K562 (cell line): ENCODE measurements around the gene CCNL2. TPM values are rescaled to one million over a fixed set of nuclear protein-coding genes. Genes with fewer than 3 reads are reported as not detected.

Experiments used
- ESRRB ChIP-seq: fragments of 250-450 bp; sonication (Bioruptor Pico); IDR thresholded peaks from 2 replicates; pipeline ENCODE4 v1.5.0; 2020; ENCODE audit warnings: mild to moderate bottlenecking, moderate library complexity, borderline replicate concordance
- LCOR ChIP-seq: sonication (generic); formaldehyde crosslinking; IDR thresholded peaks from 2 replicates; pipeline ENCODE4 v1.8.0; 2022; ENCODE audit warnings: mild to moderate bottlenecking, missing genetic modification reagents
- MGA ChIP-seq: fragments of 450-650 bp; IDR thresholded peaks from 2 replicates; pipeline ENCODE4 v1.6.1; 2016; ENCODE audit warnings: mild to moderate bottlenecking, moderate library complexity
- PATZ1 ChIP-seq: fragments of 250-450 bp; sonication (Bioruptor Pico); IDR thresholded peaks from 2 replicates; pipeline ENCODE4 v1.5.0; 2020; ENCODE audit warnings: mild to moderate bottlenecking, borderline replicate concordance
- SMAD4 ChIP-seq: fragments of 250-450 bp; sonication (Bioruptor Pico); conservative IDR thresholded peaks from 2 replicates; pipeline ENCODE4 v1.8.0; 2021; ENCODE audit warnings: inconsistent platforms, mild to moderate bottlenecking, moderate library complexity
- ZNF174 ChIP-seq: fragments of 250-450 bp; sonication (Bioruptor Pico); IDR thresholded peaks from 2 replicates; pipeline ENCODE4 v1.4.0; 2020; ENCODE audit warnings: mild to moderate bottlenecking
- polyA plus RNA-seq, 8 experiments: library from polyadenylated mRNA; depleted of rRNA in 4 of 8; stranded (reverse) in 5 of 8; unstranded in 3 of 8; fragments of >200 nt; fragmentation: Nextera tagmentation in 2 of 8; fragmentation: Illumina TruSeq in 1 of 8; extraction: Ambion mirVana in 2 of 8; extraction: Trizol in 1 of 8; gene quantifications; 2 replicates each; pipeline versions ENCODE4 v1.2.1 to v1.2.3, GENCODE V29; 2011 to 2014; ENCODE audit warnings: inconsistent platforms in 1 of 8, missing spikeins in 1 of 8
- total RNA-seq, 7 experiments: library from RNA; depleted of rRNA in 6 of 7; stranded (reverse); fragments of >200 nt in 6 of 7; fragmentation: Illumina TruSeq in 2 of 7; extraction: Trizol in 2 of 7; gene quantifications; 2 replicates each; pipeline versions ENCODE4 v1.2.1 to v1.2.3, GENCODE V29; 2011 to 2021; ENCODE audit warnings: low replicate concordance in 1 of 7
- TF ChIP-seq, protein P1 (sequence below): sonication (generic); formaldehyde crosslinking; IDR thresholded peaks from 2 replicates; pipeline ENCODE4 v1.8.0; 2022; ENCODE audit warnings: mild to moderate bottlenecking, missing genetic modification reagents

CCNL2 gene
- total and polyA plus RNA-seq, 9 of the 15 experiments (the other 6 are each of a cell fraction or from before 2014, with no cell fraction given): 2.8 to 287 (median 94.5) TPM

DNA sequence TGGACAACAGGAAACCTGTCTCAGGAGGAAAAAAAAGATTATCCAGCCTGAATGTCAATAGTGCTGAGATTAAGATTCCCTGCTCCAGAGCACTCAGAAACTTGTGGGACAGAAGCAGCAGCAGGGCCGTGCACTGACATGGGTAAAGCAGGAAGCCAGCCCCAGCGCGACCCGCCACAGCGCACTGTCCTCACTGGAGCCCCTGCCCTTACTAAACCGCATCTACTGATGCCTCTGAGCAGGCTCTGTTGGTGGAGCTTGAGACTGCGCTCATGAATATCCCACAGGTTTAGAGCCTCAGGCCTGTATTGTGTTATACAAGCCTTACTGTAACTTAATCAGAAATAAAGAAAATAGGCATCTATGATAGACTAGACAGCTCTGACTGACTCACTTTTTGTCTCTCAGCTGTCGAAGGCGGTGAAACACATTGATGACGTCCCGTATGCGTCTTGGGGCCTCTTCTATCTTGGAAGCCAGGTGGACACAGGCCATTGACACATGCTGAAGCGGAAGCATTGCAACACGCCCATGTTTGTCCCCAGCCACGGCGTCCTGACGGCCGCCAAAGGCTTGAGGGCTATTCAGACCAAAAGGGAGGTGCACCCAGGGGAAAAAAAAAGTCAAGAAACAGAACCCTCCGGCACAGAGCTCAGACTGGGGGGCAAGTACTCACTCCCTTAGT, 1.2 kb downstream of the CCNL2 start (continued):
- TF ChIP-seq, protein P1, sequence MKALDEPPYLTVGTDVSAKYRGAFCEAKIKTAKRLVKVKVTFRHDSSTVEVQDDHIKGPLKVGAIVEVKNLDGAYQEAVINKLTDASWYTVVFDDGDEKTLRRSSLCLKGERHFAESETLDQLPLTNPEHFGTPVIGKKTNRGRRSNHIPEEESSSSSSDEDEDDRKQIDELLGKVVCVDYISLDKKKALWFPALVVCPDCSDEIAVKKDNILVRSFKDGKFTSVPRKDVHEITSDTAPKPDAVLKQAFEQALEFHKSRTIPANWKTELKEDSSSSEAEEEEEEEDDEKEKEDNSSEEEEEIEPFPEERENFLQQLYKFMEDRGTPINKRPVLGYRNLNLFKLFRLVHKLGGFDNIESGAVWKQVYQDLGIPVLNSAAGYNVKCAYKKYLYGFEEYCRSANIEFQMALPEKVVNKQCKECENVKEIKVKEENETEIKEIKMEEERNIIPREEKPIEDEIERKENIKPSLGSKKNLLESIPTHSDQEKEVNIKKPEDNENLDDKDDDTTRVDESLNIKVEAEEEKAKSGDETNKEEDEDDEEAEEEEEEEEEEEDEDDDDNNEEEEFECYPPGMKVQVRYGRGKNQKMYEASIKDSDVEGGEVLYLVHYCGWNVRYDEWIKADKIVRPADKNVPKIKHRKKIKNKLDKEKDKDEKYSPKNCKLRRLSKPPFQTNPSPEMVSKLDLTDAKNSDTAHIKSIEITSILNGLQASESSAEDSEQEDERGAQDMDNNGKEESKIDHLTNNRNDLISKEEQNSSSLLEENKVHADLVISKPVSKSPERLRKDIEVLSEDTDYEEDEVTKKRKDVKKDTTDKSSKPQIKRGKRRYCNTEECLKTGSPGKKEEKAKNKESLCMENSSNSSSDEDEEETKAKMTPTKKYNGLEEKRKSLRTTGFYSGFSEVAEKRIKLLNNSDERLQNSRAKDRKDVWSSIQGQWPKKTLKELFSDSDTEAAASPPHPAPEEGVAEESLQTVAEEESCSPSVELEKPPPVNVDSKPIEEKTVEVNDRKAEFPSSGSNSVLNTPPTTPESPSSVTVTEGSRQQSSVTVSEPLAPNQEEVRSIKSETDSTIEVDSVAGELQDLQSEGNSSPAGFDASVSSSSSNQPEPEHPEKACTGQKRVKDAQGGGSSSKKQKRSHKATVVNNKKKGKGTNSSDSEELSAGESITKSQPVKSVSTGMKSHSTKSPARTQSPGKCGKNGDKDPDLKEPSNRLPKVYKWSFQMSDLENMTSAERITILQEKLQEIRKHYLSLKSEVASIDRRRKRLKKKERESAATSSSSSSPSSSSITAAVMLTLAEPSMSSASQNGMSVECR (CRISPR knock-in tag): peak; percentile 94
- no peak for TF ChIP-seq ESRRB (CRISPR knock-in tag)
- TF ChIP-seq SMAD4: 0 out of 2 replicates have a peak, but pooled peaks have one; percentile 35
- TF ChIP-seq LCOR: peak; percentile 41; the same call in 1 of the 2 replicates
- TF ChIP-seq ZNF174: no peak
- TF ChIP-seq MGA: peak; percentile 54
- no peak for TF ChIP-seq PATZ1 (CRISPR knock-in tag)
